H9 (cell line): ENCODE measurements around the gene ETV6. TPM values are rescaled to one million over a fixed set of nuclear protein-coding genes. Genes with fewer than 3 reads are reported as not detected.

Source experiments
- DNase-seq: peaks from one replicate; pipeline ENCODE4 v3.0.0-alpha.2; 2017
- H2AFZ ChIP-seq: one replicate; pipeline ENCODE4 v1.6.1; 2013; ENCODE audit warnings: mild to moderate bottlenecking, low read length, control low read depth, moderate library complexity
- H2AK5ac ChIP-seq: 2 replicates; pipeline ENCODE4 v1.6.1; 2013; ENCODE audit warnings: low read length, control low read depth, mixed read lengths; ENCODE audit not compliant: insufficient read length
- H2BK120ac ChIP-seq: one replicate; pipeline ENCODE4 v1.6.1; 2013; ENCODE audit warnings: low read depth, mild to moderate bottlenecking, low read length, control low read depth, inconsistent platforms; ENCODE audit not compliant: poor library complexity, severe bottlenecking
- H2BK12ac ChIP-seq: 2 replicates; pipeline ENCODE4 v1.6.1; 2013; ENCODE audit warnings: low read length, control low read depth, mixed read lengths, low read depth; ENCODE audit not compliant: insufficient read length
- H2BK15ac ChIP-seq: 2 replicates; pipeline ENCODE4 v1.6.1; 2013; ENCODE audit warnings: low read depth, low read length, control low read depth
- H2BK20ac ChIP-seq: one replicate; pipeline ENCODE4 v1.6.1; 2013; ENCODE audit warnings: low read depth, mild to moderate bottlenecking, low read length, control low read depth, inconsistent platforms; ENCODE audit not compliant: poor library complexity, severe bottlenecking
- H2BK5ac ChIP-seq: 2 replicates; pipeline ENCODE4 v1.6.1; 2013; ENCODE audit warnings: low read length, control low read depth, mixed read lengths; ENCODE audit not compliant: insufficient read length
- H3K14ac ChIP-seq: 2 replicates; pipeline ENCODE4 v1.6.1; 2013; ENCODE audit warnings: low read length, control low read depth; ENCODE audit not compliant: insufficient read depth
- H3K18ac ChIP-seq: 2 replicates; pipeline ENCODE4 v1.6.1; 2013; ENCODE audit warnings: low read depth, mild to moderate bottlenecking, mixed read lengths, low read length, control low read depth; ENCODE audit not compliant: insufficient read length
- H3K23ac ChIP-seq: 2 replicates; pipeline ENCODE4 v1.6.1; 2013; ENCODE audit warnings: low read length, control low read depth, mixed read lengths, low read depth; ENCODE audit not compliant: insufficient read length
- H3K23me2 ChIP-seq: 2 replicates; pipeline ENCODE4 v1.6.1; 2013; ENCODE audit warnings: low read depth, mild to moderate bottlenecking, mixed read lengths, low read length, control low read depth; ENCODE audit not compliant: insufficient read length, poor library complexity, severe bottlenecking
- H3K27ac ChIP-seq: 2 replicates; pipeline ENCODE4 v1.5.1; 2013; ENCODE audit warnings: low read length, control low read depth, mixed read lengths, low read depth; ENCODE audit not compliant: insufficient read length
- H3K27me3 ChIP-seq: 2 replicates; pipeline ENCODE4 v1.6.1; 2013; ENCODE audit warnings: low read length, control low read depth, inconsistent platforms; ENCODE audit not compliant: insufficient read depth
- H3K4ac ChIP-seq: 2 replicates; pipeline ENCODE4 v1.6.1; 2013; ENCODE audit warnings: low read depth, mild to moderate bottlenecking, control low read depth, inconsistent platforms, low read length, moderate library complexity
- H3K4me1 ChIP-seq: 2 replicates; pipeline ENCODE4 v1.6.1; 2013; ENCODE audit warnings: low read length, control low read depth, inconsistent platforms; ENCODE audit not compliant: insufficient read depth
- H3K4me2 ChIP-seq: 2 replicates; pipeline ENCODE4 v1.6.1; 2013; ENCODE audit warnings: low read length, control low read depth, mixed read lengths; ENCODE audit not compliant: insufficient read length, insufficient read depth
- H3K56ac ChIP-seq: 2 replicates; pipeline ENCODE4 v1.6.1; 2013; ENCODE audit warnings: low read depth, mild to moderate bottlenecking, mixed read lengths, low read length, control low read depth; ENCODE audit not compliant: insufficient read length
- H3K79me1 ChIP-seq: 2 replicates; pipeline ENCODE4 v1.6.1; 2013; ENCODE audit warnings: low read depth, mild to moderate bottlenecking, moderate library complexity, low read length, control low read depth, inconsistent platforms; ENCODE audit not compliant: insufficient read depth, poor library complexity, severe bottlenecking
- H3K79me2 ChIP-seq: 2 replicates; pipeline ENCODE4 v1.6.1; 2013; ENCODE audit warnings: low read length, control low read depth, inconsistent platforms; ENCODE audit not compliant: insufficient read depth
- H3K9ac ChIP-seq: 2 replicates; pipeline ENCODE4 v1.6.1; 2013; ENCODE audit warnings: low read length, control low read depth, mixed read lengths; ENCODE audit not compliant: insufficient read length; ENCODE audit errors: extremely low read depth
- H3K9me3 ChIP-seq: one replicate; pipeline ENCODE4 v1.6.1; 2013; ENCODE audit warnings: low read depth, low read length, inconsistent platforms; ENCODE audit not compliant: control insufficient read depth
- H3T11ph ChIP-seq: one replicate; pipeline ENCODE4 v1.6.1; 2013; ENCODE audit warnings: mild to moderate bottlenecking, low read length, control low read depth, inconsistent platforms
- H4K20me1 ChIP-seq: one replicate; pipeline ENCODE4 v1.6.1; 2013; ENCODE audit not compliant: control insufficient read depth, insufficient read length, insufficient read depth
- H4K5ac ChIP-seq: 2 replicates; pipeline ENCODE4 v1.6.1; 2013; ENCODE audit warnings: low read depth, mild to moderate bottlenecking, mixed read lengths, low read length, control low read depth; ENCODE audit not compliant: insufficient read length
- H4K8ac ChIP-seq: replicated peaks from 2 replicates; pipeline ENCODE4 v1.6.1; 2013; ENCODE audit warnings: low read length, control low read depth, mixed read lengths, low read depth; ENCODE audit not compliant: insufficient read length
- H4K91ac ChIP-seq: 2 replicates; pipeline ENCODE4 v1.6.1; 2013; ENCODE audit warnings: low read depth, mild to moderate bottlenecking, moderate library complexity, mixed read lengths, low read length, control low read depth; ENCODE audit not compliant: insufficient read length
- H3K27ac Mint-ChIP-seq, 3 experiments: 2 replicates in 2 of 3; 3 replicates in 1 of 3; pipeline ENCODE4 v1.8.0; 2020 to 2021; ENCODE audit warnings: mixed read lengths in 3 of 3, mild to moderate bottlenecking in 1 of 3, moderate library complexity in 1 of 3
- H3K27me3 Mint-ChIP-seq: 2 replicates; pipeline ENCODE4 v1.8.0; 2021; ENCODE audit warnings: low read depth, mild to moderate bottlenecking, moderate library complexity, mixed read lengths
- H3K36me3 Mint-ChIP-seq, 3 experiments: 2 replicates in 2 of 3; 3 replicates in 1 of 3; pipeline ENCODE4 v1.8.0; 2020 to 2021; ENCODE audit warnings: low read depth in 3 of 3, mixed read lengths in 3 of 3; ENCODE audit not compliant: insufficient read depth in 1 of 3
- H3K4me1 Mint-ChIP-seq, 2 experiments: 2 replicates each; pipeline ENCODE4 v1.8.0; 2020; ENCODE audit warnings: mixed read lengths in 2 of 2
- H3K4me3 Mint-ChIP-seq, 2 experiments: 2 replicates in 1 of 2; 3 replicates in 1 of 2; pipeline ENCODE4 v1.8.0; 2020 to 2021; ENCODE audit warnings: mild to moderate bottlenecking in 2 of 2, mixed read lengths in 2 of 2, moderate library complexity in 1 of 2
- H3K9me3 Mint-ChIP-seq, 2 experiments: 2 replicates in 1 of 2; 3 replicates in 1 of 2; pipeline ENCODE4 v1.8.0; 2020; ENCODE audit warnings: mild to moderate bottlenecking in 2 of 2, mixed read lengths in 2 of 2, moderate library complexity in 1 of 2
- WGBS: extraction: QIAGEN DNeasy Blood & Tissue Kit; methylation state at CpG from one replicate; pipeline ENCODE4 v1.1.7; 2013; ENCODE audit warnings: missing lambda C conversion rate, low lambda C conversion rate, mixed read lengths; ENCODE audit not compliant: insufficient read length; ENCODE audit errors: extremely low coverage; 5-methylcytosine and 5-hydroxymethylcytosine counted together
- total RNA-seq: library from RNA; stranded (reverse); gene quantifications from 2 replicates; pipeline ENCODE4 v1.2.1, GENCODE V29; 2021
- TF ChIP-seq, protein P1 (sequence below): fragments of 200-600 bp; sonication (generic); conservative IDR thresholded peaks from 3 replicates; pipeline ENCODE4 v1.8.0; 2021; ENCODE audit warnings: antibody characterized with exemption, mild to moderate bottlenecking

The ETV6 gene
- total RNA-seq, 1 experiment from 2014 or later = 28.7 TPM

- Histone ChIP-seq H3K4me2 (no peak overlapping the region), H2BK15ac (no peak overlapping the region), H4K5ac (no peak overlapping the region), H3K27ac (no peak overlapping the region), H3K9ac (no peak overlapping the region), H4K20me1 (no peaks in the 10 kb centered on the region), H2BK20ac (no peak overlapping the region), H3K23me2 (no peaks in the 10 kb centered on the region), H2AK5ac (no peak overlapping the region), H2BK5ac (no peak overlapping the region), H3K79me2 (no peaks in the 10 kb centered on the region; the same call in 1 of the 2 replicates), H3K4ac (no peak overlapping the region), H2AFZ (no peak overlapping the region), H2BK120ac (no peak overlapping the region), H4K91ac (no peak overlapping the region), H3K18ac (no peak overlapping the region), H3K9me3 (no peaks in the 10 kb centered on the region), H3K56ac (no peak overlapping the region), H3K27me3 (no peaks in the 10 kb centered on the region), H2BK12ac (no peak overlapping the region), H3K14ac (no peak overlapping the region), H4K8ac (no peak overlapping the region), H3K23ac (no peak overlapping the region), H3K4me1 (peaks cover 6% of the 10 kb centered on the region), H3T11ph (no peak overlapping the region), H3K79me1 (no peaks in the 10 kb centered on the region)
- no CpG with 5 or more reads among the region's 5 CpGs for WGBS
- no peak for DNase-seq
- no peaks in the 10 kb centered on the region for H3K27me3 Mint-ChIP-seq
- peaks cover 0 to 3% (median 2%) of the 10 kb centered on the region in 3 experiments; a peak in 2 of 7 replicates for H3K36me3 Mint-ChIP-seq
- no peak overlapping the region for H3K4me3 Mint-ChIP-seq
- TF ChIP-seq, protein P1, sequence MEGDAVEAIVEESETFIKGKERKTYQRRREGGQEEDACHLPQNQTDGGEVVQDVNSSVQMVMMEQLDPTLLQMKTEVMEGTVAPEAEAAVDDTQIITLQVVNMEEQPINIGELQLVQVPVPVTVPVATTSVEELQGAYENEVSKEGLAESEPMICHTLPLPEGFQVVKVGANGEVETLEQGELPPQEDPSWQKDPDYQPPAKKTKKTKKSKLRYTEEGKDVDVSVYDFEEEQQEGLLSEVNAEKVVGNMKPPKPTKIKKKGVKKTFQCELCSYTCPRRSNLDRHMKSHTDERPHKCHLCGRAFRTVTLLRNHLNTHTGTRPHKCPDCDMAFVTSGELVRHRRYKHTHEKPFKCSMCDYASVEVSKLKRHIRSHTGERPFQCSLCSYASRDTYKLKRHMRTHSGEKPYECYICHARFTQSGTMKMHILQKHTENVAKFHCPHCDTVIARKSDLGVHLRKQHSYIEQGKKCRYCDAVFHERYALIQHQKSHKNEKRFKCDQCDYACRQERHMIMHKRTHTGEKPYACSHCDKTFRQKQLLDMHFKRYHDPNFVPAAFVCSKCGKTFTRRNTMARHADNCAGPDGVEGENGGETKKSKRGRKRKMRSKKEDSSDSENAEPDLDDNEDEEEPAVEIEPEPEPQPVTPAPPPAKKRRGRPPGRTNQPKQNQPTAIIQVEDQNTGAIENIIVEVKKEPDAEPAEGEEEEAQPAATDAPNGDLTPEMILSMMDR = no peak
- no peaks in the 10 kb centered on the region for H3K9me3 Mint-ChIP-seq
- no peak overlapping the region for H3K27ac Mint-ChIP-seq
- peaks cover 24 to 40% of the 10 kb centered on the region in 2 experiments for H3K4me1 Mint-ChIP-seq
These were observed 136.2 kb downstream of the ETV6 start for GRCh38 chr12:11785712-11786111.
